ENCODE data around the gene BCAS1. TPM values are rescaled to one million over a fixed set of nuclear protein-coding genes. Genes with fewer than 3 reads are reported as not detected.

Gene BCAS1
- total and polyA plus RNA-seq, 2 donors from 2014 or later: 1.1 to 4.8 TPM

GRCh38 chr20:54048891-54049545 lies 21.4 kb downstream of the BCAS1 start:
- intact Hi-C loops (cut with DNase I): no loop called here
- H3K27me3 ChIP-seq (ENCODE audit: control insufficient read depth, insufficient read depth, low read length): no peaks in the 10 kb centered on the region
- H3K4me1 ChIP-seq (ENCODE audit: control insufficient read depth in 2 of 3, insufficient read depth in 2 of 3, low read depth in 1 of 3, low read length in 3 of 3): peaks cover 0 to 4% (median 0%) of the 10 kb centered on the region in 3 donors
- no peaks in the 10 kb centered on the region for H3K9me3 ChIP-seq (ENCODE audit: control insufficient read depth in 2 of 3, insufficient read depth in 1 of 3, low read length in 3 of 3)
- no peaks in the 10 kb centered on the region for H3K36me3 ChIP-seq (ENCODE audit: control insufficient read depth in 2 of 3, insufficient read depth in 3 of 3, low read length in 3 of 3)
- no peak for FAIRE-seq
- no peak for TF ChIP-seq CTCF (IDR thresholded peaks at IDR 0.05; ENCODE audit: borderline replicate concordance, extremely low read depth, insufficient read depth)
- no peak overlapping the region for H3K4me3 ChIP-seq (ENCODE audit: low read length in 3 of 3)
- H3K27ac ChIP-seq (ENCODE audit: low read depth in 2 of 2, low read length in 2 of 2): no peak overlapping the region
- DNase-seq: no peak
- H3K9ac ChIP-seq (ENCODE audit: low read length in 3 of 3): no peak overlapping the region

GRCh38 chr20:54048481-54048880 lies 21.9 kb downstream of the BCAS1 start:
- FAIRE-seq: no peak
- Histone ChIP-seq H3K27me3 (ENCODE audit: control insufficient read depth, insufficient read depth, low read length) (no peaks in the 10 kb centered on the region), H3K4me3 (ENCODE audit: low read length in 3 of 3) (no peak overlapping the region), H3K36me3 (ENCODE audit: control insufficient read depth in 2 of 3, insufficient read depth in 3 of 3, low read length in 3 of 3) (no peaks in the 10 kb centered on the region), H3K27ac (ENCODE audit: low read depth in 2 of 2, low read length in 2 of 2) (no peak overlapping the region), H3K4me1 (ENCODE audit: control insufficient read depth in 2 of 3, insufficient read depth in 2 of 3, low read depth in 1 of 3, low read length in 3 of 3) (peaks cover 0 to 4% (median 0%) of the 10 kb centered on the region in 3 donors), H3K9me3 (ENCODE audit: control insufficient read depth in 2 of 3, insufficient read depth in 1 of 3, low read length in 3 of 3) (no peaks in the 10 kb centered on the region), H3K9ac (ENCODE audit: low read length in 3 of 3) (no peak overlapping the region)
- DNase-seq: no peak
- intact Hi-C loops (cut with DNase I): no loop called here
- no peak for TF ChIP-seq CTCF (IDR thresholded peaks at IDR 0.05; ENCODE audit: borderline replicate concordance, extremely low read depth, insufficient read depth)

GRCh38 chr20:54047720-54048119 lies 22.7 kb downstream of the BCAS1 start:
- no peaks in the 10 kb centered on the region for H3K27me3 ChIP-seq (ENCODE audit: control insufficient read depth, insufficient read depth, low read length)
- H3K9ac ChIP-seq (ENCODE audit: low read length in 3 of 3): no peak overlapping the region
- DNase-seq (no peak), FAIRE-seq (no peak)
- TF ChIP-seq CTCF (IDR thresholded peaks at IDR 0.05; ENCODE audit: borderline replicate concordance, extremely low read depth, insufficient read depth): no peak
- no peaks in the 10 kb centered on the region for H3K36me3 ChIP-seq (ENCODE audit: control insufficient read depth in 2 of 3, insufficient read depth in 3 of 3, low read length in 3 of 3)
- H3K9me3 ChIP-seq (ENCODE audit: control insufficient read depth in 2 of 3, insufficient read depth in 1 of 3, low read length in 3 of 3): no peaks in the 10 kb centered on the region
- H3K4me3 ChIP-seq (ENCODE audit: low read length in 3 of 3): no peak overlapping the region
- intact Hi-C loops (cut with DNase I): no loop called here
- peaks cover 0 to 4% (median 0%) of the 10 kb centered on the region in 3 donors for H3K4me1 ChIP-seq (ENCODE audit: control insufficient read depth in 2 of 3, insufficient read depth in 2 of 3, low read depth in 1 of 3, low read length in 3 of 3)
- H3K27ac ChIP-seq (ENCODE audit: low read depth in 2 of 2, low read length in 2 of 2): no peak overlapping the region

GRCh38 chr20:54047048-54047447 lies 23.3 kb downstream of the BCAS1 start:
- no peaks in the 10 kb centered on the region for H3K9me3 ChIP-seq (ENCODE audit: control insufficient read depth in 2 of 3, insufficient read depth in 1 of 3, low read length in 3 of 3)
- no peaks in the 10 kb centered on the region for H3K27me3 ChIP-seq (ENCODE audit: control insufficient read depth, insufficient read depth, low read length)
- no peak for TF ChIP-seq CTCF (IDR thresholded peaks at IDR 0.05; ENCODE audit: borderline replicate concordance, extremely low read depth, insufficient read depth)
- H3K4me3 ChIP-seq (ENCODE audit: low read length in 3 of 3): no peak overlapping the region
- no peak overlapping the region for H3K27ac ChIP-seq (ENCODE audit: low read depth in 2 of 2, low read length in 2 of 2)
- DNase-seq (no peak), FAIRE-seq (no peak)
- H3K36me3 ChIP-seq (ENCODE audit: control insufficient read depth in 2 of 3, insufficient read depth in 3 of 3, low read length in 3 of 3): no peaks in the 10 kb centered on the region
- H3K4me1 ChIP-seq (ENCODE audit: control insufficient read depth in 2 of 3, insufficient read depth in 2 of 3, low read depth in 1 of 3, low read length in 3 of 3): peaks cover 0 to 4% (median 0%) of the 10 kb centered on the region in 3 donors
- intact Hi-C loops (cut with DNase I): no loop called here
- no peak overlapping the region for H3K9ac ChIP-seq (ENCODE audit: low read length in 3 of 3)
